DND-41 (cell line): Measurements from ENCODE around the gene PRKAR2B.

ENCODE experiments used
- EZH2 ChIP-seq: IDR thresholded peaks from 3 replicates; pipeline ENCODE4 v1.6.1; 2012; ENCODE audit warnings: borderline replicate concordance, low read depth, mild to moderate bottlenecking, moderate library complexity, low read length, inconsistent platforms; ENCODE audit not compliant: severe bottlenecking
- TF ChIP-seq, protein P1 (sequence below): IDR thresholded peaks from 2 replicates; pipeline ENCODE4 v1.5.1; 2012; ENCODE audit warnings: borderline replicate concordance, low read length, moderate library complexity, mild to moderate bottlenecking; ENCODE audit not compliant: poor library complexity, severe bottlenecking; ENCODE audit errors: extremely low read depth

DNA sequence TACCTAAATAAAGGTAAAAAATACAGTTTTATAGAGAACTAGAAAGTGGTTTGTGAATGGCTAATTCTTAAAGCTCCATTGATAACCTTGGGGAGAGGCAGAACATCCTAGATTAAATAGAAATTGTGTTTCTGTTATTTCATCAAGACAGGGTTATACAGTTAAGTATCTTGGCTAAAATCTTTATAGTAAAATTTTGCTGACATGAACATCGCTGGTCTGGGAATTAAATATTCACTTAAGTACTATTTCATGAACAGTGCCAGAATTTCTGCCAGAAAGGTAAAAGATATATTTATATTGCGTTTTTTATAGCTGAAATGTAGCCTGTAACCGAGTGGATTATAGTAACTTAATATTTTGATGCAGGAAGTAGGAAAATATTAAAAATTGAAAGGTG is 70.6 kb downstream of the PRKAR2B start:
- TF ChIP-seq, protein P1, sequence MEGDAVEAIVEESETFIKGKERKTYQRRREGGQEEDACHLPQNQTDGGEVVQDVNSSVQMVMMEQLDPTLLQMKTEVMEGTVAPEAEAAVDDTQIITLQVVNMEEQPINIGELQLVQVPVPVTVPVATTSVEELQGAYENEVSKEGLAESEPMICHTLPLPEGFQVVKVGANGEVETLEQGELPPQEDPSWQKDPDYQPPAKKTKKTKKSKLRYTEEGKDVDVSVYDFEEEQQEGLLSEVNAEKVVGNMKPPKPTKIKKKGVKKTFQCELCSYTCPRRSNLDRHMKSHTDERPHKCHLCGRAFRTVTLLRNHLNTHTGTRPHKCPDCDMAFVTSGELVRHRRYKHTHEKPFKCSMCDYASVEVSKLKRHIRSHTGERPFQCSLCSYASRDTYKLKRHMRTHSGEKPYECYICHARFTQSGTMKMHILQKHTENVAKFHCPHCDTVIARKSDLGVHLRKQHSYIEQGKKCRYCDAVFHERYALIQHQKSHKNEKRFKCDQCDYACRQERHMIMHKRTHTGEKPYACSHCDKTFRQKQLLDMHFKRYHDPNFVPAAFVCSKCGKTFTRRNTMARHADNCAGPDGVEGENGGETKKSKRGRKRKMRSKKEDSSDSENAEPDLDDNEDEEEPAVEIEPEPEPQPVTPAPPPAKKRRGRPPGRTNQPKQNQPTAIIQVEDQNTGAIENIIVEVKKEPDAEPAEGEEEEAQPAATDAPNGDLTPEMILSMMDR, result no peak
- TF ChIP-seq EZH2, result no peak
